IMR-90 (cell line): ENCODE results near the gene CCNL2.

ENCODE experiments used
- CEBPB ChIP-seq: IDR thresholded peaks from 2 replicates; pipeline ENCODE4 v1.6.1; 2012; ENCODE audit warnings: low read depth, low read length, improper control_type of control experiment
- CTCF ChIP-seq: conservative IDR thresholded peaks from 2 replicates; pipeline ENCODE4 v1.5.1; 2012; ENCODE audit warnings: mild to moderate bottlenecking, low read depth, low read length, improper control_type of control experiment
- MAFK ChIP-seq: IDR thresholded peaks from 2 replicates; pipeline ENCODE4 v1.6.1; 2012; ENCODE audit warnings: low read depth, low read length, improper control_type of control experiment
- POLR2A ChIP-seq: IDR thresholded peaks from 2 replicates; pipeline ENCODE4 v1.6.1; 2012; ENCODE audit warnings: mild to moderate bottlenecking, low read depth, low read length
- RAD21 ChIP-seq: IDR thresholded peaks from 2 replicates; pipeline ENCODE4 v1.6.1; 2012; ENCODE audit warnings: low read length, improper control_type of control experiment
- RCOR1 ChIP-seq: IDR thresholded peaks from 2 replicates; pipeline ENCODE4 v1.6.1; 2012; ENCODE audit warnings: mild to moderate bottlenecking, low read length, improper control_type of control experiment; ENCODE audit not compliant: insufficient replicate concordance

GRCh38 chr1:1401457-1402010 lies 2.4 kb upstream of the CCNL2 start:
- TF ChIP-seq CTCF (no peak), RAD21 (no peak), MAFK (no peak), RCOR1 (no peak), POLR2A (no peak), CEBPB (no peak)
